DND-41 (cell line): Measurements from ENCODE around the gene MAGI1.

Experiments
- EZH2 ChIP-seq: IDR thresholded peaks from 3 replicates; pipeline ENCODE4 v1.6.1; 2012; ENCODE audit warnings: borderline replicate concordance, low read depth, mild to moderate bottlenecking, moderate library complexity, low read length, inconsistent platforms; ENCODE audit not compliant: severe bottlenecking
- TF ChIP-seq, protein P1 (sequence below): IDR thresholded peaks from 2 replicates; pipeline ENCODE4 v1.5.1; 2012; ENCODE audit warnings: borderline replicate concordance, low read length, moderate library complexity, mild to moderate bottlenecking; ENCODE audit not compliant: poor library complexity, severe bottlenecking; ENCODE audit errors: extremely low read depth

DNA sequence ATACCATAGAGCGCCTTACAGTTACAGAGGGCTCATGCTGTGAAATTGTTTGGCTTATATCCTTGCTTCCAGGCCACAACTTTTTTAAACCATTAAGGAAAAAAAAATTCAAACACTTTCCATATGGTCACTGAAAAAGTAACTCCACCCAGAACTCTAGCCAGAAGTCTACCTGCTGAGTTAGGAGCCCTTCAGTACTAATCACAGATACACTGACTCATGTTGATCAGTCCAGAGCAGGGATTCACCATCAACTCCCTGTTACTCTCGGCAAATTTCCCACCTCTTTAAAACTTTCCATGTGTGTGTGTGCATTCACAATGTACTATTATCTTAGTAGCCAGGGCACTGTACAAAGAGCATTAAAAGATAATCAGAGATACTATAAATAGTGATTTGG, 372.8 kb downstream of the MAGI1 start:
- TF ChIP-seq, protein P1, sequence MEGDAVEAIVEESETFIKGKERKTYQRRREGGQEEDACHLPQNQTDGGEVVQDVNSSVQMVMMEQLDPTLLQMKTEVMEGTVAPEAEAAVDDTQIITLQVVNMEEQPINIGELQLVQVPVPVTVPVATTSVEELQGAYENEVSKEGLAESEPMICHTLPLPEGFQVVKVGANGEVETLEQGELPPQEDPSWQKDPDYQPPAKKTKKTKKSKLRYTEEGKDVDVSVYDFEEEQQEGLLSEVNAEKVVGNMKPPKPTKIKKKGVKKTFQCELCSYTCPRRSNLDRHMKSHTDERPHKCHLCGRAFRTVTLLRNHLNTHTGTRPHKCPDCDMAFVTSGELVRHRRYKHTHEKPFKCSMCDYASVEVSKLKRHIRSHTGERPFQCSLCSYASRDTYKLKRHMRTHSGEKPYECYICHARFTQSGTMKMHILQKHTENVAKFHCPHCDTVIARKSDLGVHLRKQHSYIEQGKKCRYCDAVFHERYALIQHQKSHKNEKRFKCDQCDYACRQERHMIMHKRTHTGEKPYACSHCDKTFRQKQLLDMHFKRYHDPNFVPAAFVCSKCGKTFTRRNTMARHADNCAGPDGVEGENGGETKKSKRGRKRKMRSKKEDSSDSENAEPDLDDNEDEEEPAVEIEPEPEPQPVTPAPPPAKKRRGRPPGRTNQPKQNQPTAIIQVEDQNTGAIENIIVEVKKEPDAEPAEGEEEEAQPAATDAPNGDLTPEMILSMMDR: no peak
- no peak for TF ChIP-seq EZH2
